ENCODE results near the gene SLC22A12. TPM values are rescaled to one million over a fixed set of nuclear protein-coding genes. Genes with fewer than 3 reads are reported as not detected.

The SLC22A12 gene
- total RNA-seq, 2 donors from 2014 or later, result not detected

GRCh38 chr11:64602466-64603070, 11.5 kb downstream of the SLC22A12 start:
- no peaks in the 10 kb centered on the region for H3K4me1 ChIP-seq
- intact Hi-C loops (cut with DNase I), result no loop called here
- DNase-seq, result no peak
- H3K27me3 ChIP-seq, result no peaks in the 10 kb centered on the region
- TF ChIP-seq POLR2A (IDR thresholded peaks at IDR 0.05) (no peak), CTCF (IDR thresholded peaks at IDR 0.05) (no peak)
- H3K36me3 ChIP-seq (replicated peaks in 1 of 2; ENCODE audit: insufficient read depth in 1 of 2, low read depth in 2 of 2), result no peaks in the 10 kb centered on the region
- H3K9me3 ChIP-seq, result no peaks in the 10 kb centered on the region
- WGBS, 2 donors, result 88 to 100% methylated on average over 1 to 10 of the region's 10 CpGs
- H3K27ac ChIP-seq, result no peak overlapping the region
- H3K4me3 ChIP-seq, result no peak overlapping the region
- ATAC-seq, result no peak

GRCh38 chr11:64603411-64604110, 12.5 kb downstream of the SLC22A12 start:
- H3K36me3 ChIP-seq (replicated peaks in 1 of 2; ENCODE audit: insufficient read depth in 1 of 2, low read depth in 2 of 2), result no peaks in the 10 kb centered on the region
- no peak for TF ChIP-seq CTCF (IDR thresholded peaks at IDR 0.05)
- TF ChIP-seq POLR2A (IDR thresholded peaks at IDR 0.05), result no peak
- no peaks in the 10 kb centered on the region for H3K27me3 ChIP-seq
- DNase-seq (no peak), ATAC-seq (no peak)
- intact Hi-C loops (cut with DNase I), result no loop called here
- WGBS, 2 donors, result 46 to 76% methylated on average over 3 to 10 of the region's 10 CpGs
- H3K27ac ChIP-seq, result no peak overlapping the region
- H3K4me3 ChIP-seq, result no peak overlapping the region
- H3K4me1 ChIP-seq, result no peaks in the 10 kb centered on the region
- no peaks in the 10 kb centered on the region for H3K9me3 ChIP-seq

- intact Hi-C loops (cut with DNase I), result no loop called here
- DNase-seq (no peak), ATAC-seq (no peak)
- no peaks in the 10 kb centered on the region for H3K4me1 ChIP-seq
- H3K27ac ChIP-seq, result no peak overlapping the region
- H3K36me3 ChIP-seq (replicated peaks in 1 of 2; ENCODE audit: insufficient read depth in 1 of 2, low read depth in 2 of 2), result no peaks in the 10 kb centered on the region
- 72 to 73% methylated on average over 7 of the region's 7 CpGs for WGBS, 2 donors
- TF ChIP-seq POLR2A (IDR thresholded peaks at IDR 0.05) (no peak), CTCF (IDR thresholded peaks at IDR 0.05) (no peak)
- H3K4me3 ChIP-seq, result no peak overlapping the region
- no peaks in the 10 kb centered on the region for H3K27me3 ChIP-seq
- H3K9me3 ChIP-seq, result no peaks in the 10 kb centered on the region
These were observed 13.6 kb downstream of the SLC22A12 start for GRCh38 chr11:64604458-64605243.

- Histone ChIP-seq H3K27ac (no peak overlapping the region), H3K36me3 (replicated peaks in 1 of 2; ENCODE audit: insufficient read depth in 1 of 2, low read depth in 2 of 2) (no peaks in the 10 kb centered on the region), H3K4me3 (no peak overlapping the region), H3K9me3 (no peaks in the 10 kb centered on the region), H3K27me3 (no peaks in the 10 kb centered on the region), H3K4me1 (no peaks in the 10 kb centered on the region)
- TF ChIP-seq POLR2A (IDR thresholded peaks at IDR 0.05) (no peak), CTCF (IDR thresholded peaks at IDR 0.05) (no peak)
- DNase-seq (no peak), ATAC-seq (no peak)
- intact Hi-C loops (cut with DNase I), result no loop called here
- 45 to 55% methylated on average over 5 to 10 of the region's 10 CpGs for WGBS, 2 donors
These were observed 14.2 kb downstream of the SLC22A12 start for GRCh38 chr11:64605244-64605560.
